Breast epithelium (tissue), 3 donors: ENCODE measurements around the gene SPTBN1.

ENCODE experiments used
- POLR2A ChIP-seq: fragments of 450-650 bp; IDR thresholded peaks from one replicate; pipeline ENCODE4 v1.6.1; 2016; ENCODE audit warnings: antibody characterized with exemption, mild to moderate bottlenecking, moderate library complexity
- POLR2AphosphoS5 ChIP-seq, 3 donors: sonication (generic); formaldehyde crosslinking; IDR thresholded peaks; one replicate each; pipeline ENCODE4 v1.6.1; 2017; ENCODE audit warnings: antibody characterized with exemption in 3 of 3
- TF ChIP-seq, protein P1 (sequence below), 3 donors: fragments of 450-650 bp; IDR thresholded peaks; one replicate each; pipeline ENCODE4 v1.5.1; 2016 to 2017; ENCODE audit warnings: antibody characterized with exemption in 3 of 3, mild to moderate bottlenecking in 3 of 3, moderate library complexity in 3 of 3

DNA sequence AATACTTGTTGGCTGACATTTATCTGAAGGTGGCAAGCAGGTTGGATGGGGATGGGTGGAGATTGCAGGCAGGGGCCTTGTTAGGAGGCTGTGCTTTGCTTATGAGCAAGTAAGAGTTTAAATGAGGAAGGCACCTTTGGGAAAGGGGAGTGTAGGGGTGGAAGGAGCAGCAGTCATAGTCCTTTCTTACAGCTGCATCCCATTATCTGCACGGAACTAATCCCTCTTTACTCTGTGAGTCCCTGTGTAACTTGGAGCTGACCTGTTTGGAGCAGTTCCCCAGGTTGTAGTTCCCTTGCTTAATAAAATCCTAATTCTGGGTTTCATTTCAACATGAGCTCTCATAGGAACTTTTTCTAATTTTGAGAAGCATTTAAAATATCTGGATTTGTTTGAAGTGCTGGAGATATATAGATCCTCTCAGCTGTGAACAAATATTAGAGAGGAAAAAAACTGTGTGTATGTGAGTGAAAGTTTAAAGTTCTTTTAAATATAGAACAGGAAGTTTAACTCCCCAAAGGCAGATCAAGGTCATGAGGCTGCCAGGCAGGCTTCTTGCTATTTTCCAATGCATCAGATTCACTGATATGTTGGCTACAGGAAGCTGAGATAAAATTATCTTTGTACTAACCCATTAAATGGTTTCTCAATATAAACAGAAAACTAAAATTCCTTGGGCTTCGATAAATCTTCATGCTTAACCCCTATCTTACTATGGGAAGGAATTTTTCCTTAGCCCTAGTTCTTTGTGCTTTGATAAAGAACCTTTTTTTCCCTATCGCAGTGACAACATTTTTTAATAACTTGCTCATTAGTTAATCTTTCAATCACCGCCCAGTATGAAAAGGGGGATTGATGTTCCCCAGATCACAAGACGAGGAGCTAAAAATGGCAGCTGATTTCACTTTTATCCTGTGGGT, 162.8 kb downstream of the SPTBN1 start:
- no peak for TF ChIP-seq POLR2A
- TF ChIP-seq POLR2AphosphoS5 (IDR thresholded peaks at IDR 0.05), result no peak
- TF ChIP-seq, protein P1, sequence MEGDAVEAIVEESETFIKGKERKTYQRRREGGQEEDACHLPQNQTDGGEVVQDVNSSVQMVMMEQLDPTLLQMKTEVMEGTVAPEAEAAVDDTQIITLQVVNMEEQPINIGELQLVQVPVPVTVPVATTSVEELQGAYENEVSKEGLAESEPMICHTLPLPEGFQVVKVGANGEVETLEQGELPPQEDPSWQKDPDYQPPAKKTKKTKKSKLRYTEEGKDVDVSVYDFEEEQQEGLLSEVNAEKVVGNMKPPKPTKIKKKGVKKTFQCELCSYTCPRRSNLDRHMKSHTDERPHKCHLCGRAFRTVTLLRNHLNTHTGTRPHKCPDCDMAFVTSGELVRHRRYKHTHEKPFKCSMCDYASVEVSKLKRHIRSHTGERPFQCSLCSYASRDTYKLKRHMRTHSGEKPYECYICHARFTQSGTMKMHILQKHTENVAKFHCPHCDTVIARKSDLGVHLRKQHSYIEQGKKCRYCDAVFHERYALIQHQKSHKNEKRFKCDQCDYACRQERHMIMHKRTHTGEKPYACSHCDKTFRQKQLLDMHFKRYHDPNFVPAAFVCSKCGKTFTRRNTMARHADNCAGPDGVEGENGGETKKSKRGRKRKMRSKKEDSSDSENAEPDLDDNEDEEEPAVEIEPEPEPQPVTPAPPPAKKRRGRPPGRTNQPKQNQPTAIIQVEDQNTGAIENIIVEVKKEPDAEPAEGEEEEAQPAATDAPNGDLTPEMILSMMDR (IDR thresholded peaks at IDR 0.05), result no peak
